Measurements from ENCODE around the gene B3GALT2.

- TF ChIP-seq, protein P1, sequence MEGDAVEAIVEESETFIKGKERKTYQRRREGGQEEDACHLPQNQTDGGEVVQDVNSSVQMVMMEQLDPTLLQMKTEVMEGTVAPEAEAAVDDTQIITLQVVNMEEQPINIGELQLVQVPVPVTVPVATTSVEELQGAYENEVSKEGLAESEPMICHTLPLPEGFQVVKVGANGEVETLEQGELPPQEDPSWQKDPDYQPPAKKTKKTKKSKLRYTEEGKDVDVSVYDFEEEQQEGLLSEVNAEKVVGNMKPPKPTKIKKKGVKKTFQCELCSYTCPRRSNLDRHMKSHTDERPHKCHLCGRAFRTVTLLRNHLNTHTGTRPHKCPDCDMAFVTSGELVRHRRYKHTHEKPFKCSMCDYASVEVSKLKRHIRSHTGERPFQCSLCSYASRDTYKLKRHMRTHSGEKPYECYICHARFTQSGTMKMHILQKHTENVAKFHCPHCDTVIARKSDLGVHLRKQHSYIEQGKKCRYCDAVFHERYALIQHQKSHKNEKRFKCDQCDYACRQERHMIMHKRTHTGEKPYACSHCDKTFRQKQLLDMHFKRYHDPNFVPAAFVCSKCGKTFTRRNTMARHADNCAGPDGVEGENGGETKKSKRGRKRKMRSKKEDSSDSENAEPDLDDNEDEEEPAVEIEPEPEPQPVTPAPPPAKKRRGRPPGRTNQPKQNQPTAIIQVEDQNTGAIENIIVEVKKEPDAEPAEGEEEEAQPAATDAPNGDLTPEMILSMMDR (conservative IDR thresholded peaks at IDR 0.05; ENCODE audit: low read depth, low read length) = no peak
- TF ChIP-seq POLR2A (IDR thresholded peaks at IDR 0.05; ENCODE audit: low read depth, low read length) = no peak
- no peak for TF ChIP-seq CEBPB (IDR thresholded peaks at IDR 0.05; ENCODE audit: low read depth, low read length)
- TF ChIP-seq ELK1 (IDR thresholded peaks at IDR 0.05; ENCODE audit: borderline replicate concordance, low read depth, low read length) = no peak
- TF ChIP-seq BHLHE40 (IDR thresholded peaks at IDR 0.05; ENCODE audit: low read depth, low read length) = no peak
- TF ChIP-seq MAFK (IDR thresholded peaks at IDR 0.05; ENCODE audit: low read depth, low read length) = no peak
- TF ChIP-seq RFX5 (IDR thresholded peaks at IDR 0.05; ENCODE audit: low read depth, low read length) = no peak
- TF ChIP-seq RAD21 (IDR thresholded peaks at IDR 0.05; ENCODE audit: low read length) = no peak
Measured at GRCh38 chr1:193131266-193131860, 55.0 kb downstream of the B3GALT2 start.
